MM.1S (cell line): ENCODE measurements around the gene SKAP2.

Experiments
- EZH2 ChIP-seq: fragments of 300-600 bp; sonication (generic); optimal IDR thresholded peaks from 2 replicates; pipeline ENCODE3; 2017; ENCODE audit warnings: low read depth, mild to moderate bottlenecking, antibody characterized with exemption, low read length, mixed read lengths
- EZH2phosphoT487 ChIP-seq: fragments of 300-600 bp; sonication (generic); IDR thresholded peaks from 2 replicates; pipeline ENCODE4 v1.6.1; 2018; ENCODE audit warnings: antibody characterized with exemption, low read length
- TF ChIP-seq, protein P1 (sequence below): fragments of 300-600 bp; sonication (generic); IDR thresholded peaks from 2 replicates; pipeline ENCODE4 v1.5.1; 2016; ENCODE audit warnings: antibody characterized with exemption, low read length, mixed read lengths

DNA sequence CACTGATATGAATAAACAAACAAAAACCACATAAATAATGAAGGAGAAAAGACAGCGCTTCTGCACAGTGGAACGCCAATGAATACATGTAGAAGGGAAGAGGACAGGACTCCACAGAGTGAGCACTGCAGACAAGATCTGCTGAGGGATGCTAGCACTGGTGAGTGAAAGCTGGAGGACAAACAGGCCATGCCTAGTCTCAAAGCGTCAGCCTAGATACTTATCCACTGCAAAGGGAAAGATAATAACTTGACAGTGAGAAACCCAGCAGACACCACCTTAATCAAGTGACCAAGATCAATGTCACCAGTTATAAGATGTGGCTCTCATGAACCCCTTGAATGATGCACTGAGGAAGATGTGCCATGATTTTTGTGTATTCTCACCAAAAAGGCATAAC lies 227.6 kb downstream of the SKAP2 start:
- TF ChIP-seq, protein P1, sequence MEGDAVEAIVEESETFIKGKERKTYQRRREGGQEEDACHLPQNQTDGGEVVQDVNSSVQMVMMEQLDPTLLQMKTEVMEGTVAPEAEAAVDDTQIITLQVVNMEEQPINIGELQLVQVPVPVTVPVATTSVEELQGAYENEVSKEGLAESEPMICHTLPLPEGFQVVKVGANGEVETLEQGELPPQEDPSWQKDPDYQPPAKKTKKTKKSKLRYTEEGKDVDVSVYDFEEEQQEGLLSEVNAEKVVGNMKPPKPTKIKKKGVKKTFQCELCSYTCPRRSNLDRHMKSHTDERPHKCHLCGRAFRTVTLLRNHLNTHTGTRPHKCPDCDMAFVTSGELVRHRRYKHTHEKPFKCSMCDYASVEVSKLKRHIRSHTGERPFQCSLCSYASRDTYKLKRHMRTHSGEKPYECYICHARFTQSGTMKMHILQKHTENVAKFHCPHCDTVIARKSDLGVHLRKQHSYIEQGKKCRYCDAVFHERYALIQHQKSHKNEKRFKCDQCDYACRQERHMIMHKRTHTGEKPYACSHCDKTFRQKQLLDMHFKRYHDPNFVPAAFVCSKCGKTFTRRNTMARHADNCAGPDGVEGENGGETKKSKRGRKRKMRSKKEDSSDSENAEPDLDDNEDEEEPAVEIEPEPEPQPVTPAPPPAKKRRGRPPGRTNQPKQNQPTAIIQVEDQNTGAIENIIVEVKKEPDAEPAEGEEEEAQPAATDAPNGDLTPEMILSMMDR, result no peak
- TF ChIP-seq EZH2 (no peak), EZH2phosphoT487 (no peak)
